Smooth muscle cell of bladder (primary cell): Measurements from ENCODE around the gene RBAK. TPM values are rescaled to one million over a fixed set of nuclear protein-coding genes. Genes with fewer than 3 reads are reported as not detected.

Experiments
- total RNA-seq: library from RNA; depleted of rRNA; stranded (reverse); fragments of >200 nt; gene quantifications from 2 replicates; pipeline ENCODE4 v1.2.3, GENCODE V29; 2014

RBAK gene
- 6.1 and 8.2 TPM in 2 replicates for total RNA-seq

DNA sequence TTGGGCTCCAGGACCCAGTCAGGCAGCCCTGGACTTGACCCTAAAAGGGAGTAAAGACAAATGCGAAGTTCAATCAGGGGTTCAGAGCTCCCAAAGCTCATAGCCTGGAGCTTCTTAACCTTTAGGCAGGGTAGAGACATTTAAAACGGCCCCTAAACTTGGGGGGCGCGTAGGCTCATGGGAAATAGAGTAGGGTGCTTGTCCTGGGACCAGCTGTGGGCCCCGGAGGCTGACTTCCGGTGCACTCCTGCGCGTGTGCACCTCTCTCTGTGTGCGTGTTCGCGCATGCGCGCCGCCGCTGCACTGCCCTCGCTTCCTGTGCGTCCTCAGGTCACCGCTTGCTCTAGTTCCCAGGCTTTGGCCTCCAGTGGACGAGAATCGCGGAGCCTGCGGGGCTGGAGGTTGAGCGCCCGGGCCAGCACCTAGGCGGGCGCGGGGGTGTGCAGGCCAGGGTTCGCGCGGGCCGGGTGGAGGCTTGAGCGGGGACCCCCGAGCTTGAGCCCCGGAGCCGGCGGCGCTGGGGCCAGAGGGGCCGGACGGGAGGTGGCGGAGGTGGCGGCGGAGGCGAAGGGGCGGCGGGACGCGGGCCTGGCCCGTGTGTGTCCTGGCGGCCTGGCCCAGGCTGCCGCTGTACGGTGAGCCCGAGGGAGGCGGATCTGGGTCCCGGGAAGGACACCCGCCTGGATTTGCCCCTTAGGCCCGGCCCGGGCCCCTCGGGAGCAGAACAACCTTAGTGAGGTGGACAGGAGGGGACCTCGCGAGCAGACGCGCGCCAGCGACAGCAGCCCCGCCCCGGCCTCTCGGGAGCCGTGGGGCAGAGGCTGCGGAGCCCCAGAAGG lies at the start of gene RBAK:
Gene RBAK, plus strand, starts transcription at position 303 of the 839 bp plus-strand sequence. CDS start 2,217 bp downstream, outside the sequence.

Other genes starting within 250 kb of the RBAK start
- 0.09 and 0.14 TPM in 2 replicates for gene PAPOLB, start 183.8 kb upstream of the RBAK start, total RNA-seq
- 0.46 and 0.57 TPM in 2 replicates for gene RADIL, start 162.1 kb upstream of the RBAK start, total RNA-seq
- not detected in 2 replicates for gene MMD2, start 86.7 kb upstream of the RBAK start, total RNA-seq
- gene WIPI2, start 144.4 kb downstream of the RBAK start, total RNA-seq = 59.6 and 70.8 TPM in 2 replicates
- 3.8 and 5.7 TPM in 2 replicates for gene SLC29A4, start 237.1 kb downstream of the RBAK start, total RNA-seq